IPS-18a (cell line): ENCODE data around the gene SLAMF7.

Experiments used
- H3K27ac ChIP-seq: one replicate; pipeline ENCODE4 v1.5.1; 2013; ENCODE audit warnings: low read length
- H3K27me3 ChIP-seq: one replicate; pipeline ENCODE4 v1.6.1; 2013; ENCODE audit warnings: mild to moderate bottlenecking, low read length; ENCODE audit not compliant: control insufficient read depth, insufficient read depth
- H3K36me3 ChIP-seq: one replicate; pipeline ENCODE4 v1.6.1; 2013; ENCODE audit warnings: low read depth, low read length; ENCODE audit not compliant: control insufficient read depth
- H3K4me1 ChIP-seq: one replicate; pipeline ENCODE4 v1.6.1; 2013; ENCODE audit warnings: low read depth, low read length; ENCODE audit not compliant: control insufficient read depth
- H3K4me3 ChIP-seq: one replicate; pipeline ENCODE4 v1.5.1; 2013; ENCODE audit warnings: low read length
- H3K9ac ChIP-seq: one replicate; pipeline ENCODE4 v1.6.1; 2013; ENCODE audit warnings: mild to moderate bottlenecking, low read length, moderate library complexity
- H3K9me3 ChIP-seq: one replicate; pipeline ENCODE4 v1.6.1; 2013; ENCODE audit warnings: low read depth, low read length; ENCODE audit not compliant: control insufficient read depth

SLAMF7 gene

GRCh38 chr1:160798439-160798838 lies 59.4 kb downstream of the SLAMF7 start:
- Histone ChIP-seq H3K9me3 (no peaks in the 10 kb centered on the region), H3K36me3 (no peaks in the 10 kb centered on the region), H3K27ac (no peak overlapping the region), H3K9ac (no peak overlapping the region), H3K27me3 (no peaks in the 10 kb centered on the region), H3K4me3 (no peak overlapping the region), H3K4me1 (no peaks in the 10 kb centered on the region)

GRCh38 chr1:160799641-160800040 lies 60.6 kb downstream of the SLAMF7 start:
- Histone ChIP-seq H3K4me3 (no peak overlapping the region), H3K9ac (no peak overlapping the region), H3K4me1 (no peaks in the 10 kb centered on the region), H3K36me3 (no peaks in the 10 kb centered on the region), H3K27me3 (no peaks in the 10 kb centered on the region), H3K9me3 (no peaks in the 10 kb centered on the region), H3K27ac (no peak overlapping the region)

GRCh38 chr1:160800142-160800541 lies 61.1 kb downstream of the SLAMF7 start:
- Histone ChIP-seq H3K27ac (no peak overlapping the region), H3K27me3 (no peaks in the 10 kb centered on the region), H3K4me1 (no peaks in the 10 kb centered on the region), H3K9ac (no peak overlapping the region), H3K36me3 (no peaks in the 10 kb centered on the region), H3K9me3 (no peaks in the 10 kb centered on the region), H3K4me3 (no peak overlapping the region)

GRCh38 chr1:160800645-160801408 lies 61.8 kb downstream of the SLAMF7 start:
- H3K9ac ChIP-seq = no peak overlapping the region
- no peaks in the 10 kb centered on the region for H3K4me1 ChIP-seq
- no peak overlapping the region for H3K27ac ChIP-seq
- H3K27me3 ChIP-seq = no peaks in the 10 kb centered on the region
- no peaks in the 10 kb centered on the region for H3K36me3 ChIP-seq
- H3K9me3 ChIP-seq = no peaks in the 10 kb centered on the region
- H3K4me3 ChIP-seq = no peak overlapping the region

- Histone ChIP-seq H3K4me3 (no peak overlapping the region), H3K36me3 (no peaks in the 10 kb centered on the region), H3K27ac (no peak overlapping the region), H3K4me1 (no peaks in the 10 kb centered on the region), H3K27me3 (no peaks in the 10 kb centered on the region), H3K9ac (no peak overlapping the region), H3K9me3 (no peaks in the 10 kb centered on the region)
These were observed 63.0 kb downstream of the SLAMF7 start for GRCh38 chr1:160801836-160802580.
